Colonic mucosa (tissue), 4 donors: ENCODE data around the gene RHBDL1. TPM values are rescaled to one million over a fixed set of nuclear protein-coding genes. Genes with fewer than 3 reads are reported as not detected.
A peak's percentile ranks its signal among the peaks of the same experiment; 100 is the strongest.

Source experiments
- DNase-seq: peaks from one replicate; pipeline ENCODE4 v3.0.0-alpha.2; 2020
- H3K27ac ChIP-seq: fragments of 200-600 bp; one replicate; pipeline ENCODE4 v1.8.0; 2021
- H3K27me3 ChIP-seq: fragments of 200-600 bp; one replicate; pipeline ENCODE4 v1.8.0; 2021
- H3K36me3 ChIP-seq: fragments of 200-600 bp; one replicate; pipeline ENCODE4 v1.8.0; 2021
- H3K4me1 ChIP-seq: fragments of 200-600 bp; one replicate; pipeline ENCODE4 v1.8.0; 2021; ENCODE audit warnings: mild to moderate bottlenecking
- H3K4me3 ChIP-seq: fragments of 200-600 bp; one replicate; pipeline ENCODE4 v1.8.0; 2021
- H3K9ac ChIP-seq, 2 donors: one replicate each; pipeline ENCODE4 v1.7.0; 2013; ENCODE audit warnings: control low read depth in 2 of 2, low read depth in 2 of 2, low read length in 2 of 2
- H3K9me3 ChIP-seq: fragments of 200-600 bp; one replicate; pipeline ENCODE4 v1.8.0; 2021
- intact Hi-C: fragments of 100-400 bp; cut with DNase I; formaldehyde crosslinking; loops from one replicate; pipeline ENCODE4 v1.14.1; 2022
- total RNA-seq, 2 donors: library from RNA; stranded (reverse); fragmentation: NEBNext Ultra II Directional in 1 of 2; extraction: Animal tissue kit (Norgen Biotek cat#: 25700) in 1 of 2; gene quantifications; one replicate each; pipeline ENCODE4 v1.2.1, GENCODE V29; 2021
- TF ChIP-seq, protein P1 (sequence below): fragments of 200-600 bp; IDR thresholded peaks from one replicate; pipeline ENCODE4 v1.8.0; 2022; ENCODE audit warnings: antibody characterized with exemption, mild to moderate bottlenecking
- donor health status: healthy.
- donor health status: DM: no; HTN: no; CAD: no.
- donor health status: DM: no; HTN: no; CAD: no.

RHBDL1 gene
- total RNA-seq, 2 donors from 2014 or later, result 4.0 to 5.7 TPM

DNA sequence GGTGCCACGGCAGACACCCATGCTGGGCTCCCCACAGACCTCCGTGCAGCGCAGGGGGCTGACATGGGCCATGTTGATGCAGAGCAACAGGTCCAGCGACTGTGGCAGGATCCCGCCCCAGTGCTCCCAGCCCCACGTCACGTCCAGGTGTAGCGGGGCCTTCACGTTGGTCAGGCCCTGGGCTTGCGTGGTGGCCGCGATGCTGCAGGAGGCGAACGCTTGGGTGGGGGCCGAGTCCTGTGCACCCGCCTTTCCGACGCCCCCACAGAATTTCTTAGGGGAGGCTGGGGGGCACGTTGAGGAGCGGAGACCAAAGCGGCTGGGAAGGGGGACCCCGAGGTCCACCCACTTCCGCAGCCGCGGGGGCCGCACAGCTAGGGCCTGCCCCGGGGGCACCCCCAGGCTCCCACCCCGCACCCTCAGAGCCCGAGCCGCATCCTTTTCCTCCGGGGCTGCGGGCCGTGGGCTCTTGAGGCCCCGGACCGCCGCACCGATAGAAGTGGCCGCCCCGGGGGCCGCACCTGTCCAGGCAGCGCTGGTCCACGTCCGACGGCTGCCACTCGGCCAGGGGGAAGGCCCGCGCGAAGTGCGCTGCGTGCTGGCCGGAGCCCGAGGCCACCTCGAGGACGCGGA lies 39.8 kb upstream of the RHBDL1 start:
- peak overlapping the region; percentile 87 for H3K4me3 ChIP-seq
- peak overlapping the region; percentile 94 for H3K27ac ChIP-seq
- no peaks in the 10 kb centered on the region for H3K9me3 ChIP-seq
- TF ChIP-seq, protein P1, sequence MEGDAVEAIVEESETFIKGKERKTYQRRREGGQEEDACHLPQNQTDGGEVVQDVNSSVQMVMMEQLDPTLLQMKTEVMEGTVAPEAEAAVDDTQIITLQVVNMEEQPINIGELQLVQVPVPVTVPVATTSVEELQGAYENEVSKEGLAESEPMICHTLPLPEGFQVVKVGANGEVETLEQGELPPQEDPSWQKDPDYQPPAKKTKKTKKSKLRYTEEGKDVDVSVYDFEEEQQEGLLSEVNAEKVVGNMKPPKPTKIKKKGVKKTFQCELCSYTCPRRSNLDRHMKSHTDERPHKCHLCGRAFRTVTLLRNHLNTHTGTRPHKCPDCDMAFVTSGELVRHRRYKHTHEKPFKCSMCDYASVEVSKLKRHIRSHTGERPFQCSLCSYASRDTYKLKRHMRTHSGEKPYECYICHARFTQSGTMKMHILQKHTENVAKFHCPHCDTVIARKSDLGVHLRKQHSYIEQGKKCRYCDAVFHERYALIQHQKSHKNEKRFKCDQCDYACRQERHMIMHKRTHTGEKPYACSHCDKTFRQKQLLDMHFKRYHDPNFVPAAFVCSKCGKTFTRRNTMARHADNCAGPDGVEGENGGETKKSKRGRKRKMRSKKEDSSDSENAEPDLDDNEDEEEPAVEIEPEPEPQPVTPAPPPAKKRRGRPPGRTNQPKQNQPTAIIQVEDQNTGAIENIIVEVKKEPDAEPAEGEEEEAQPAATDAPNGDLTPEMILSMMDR, result no peak
- H3K27me3 ChIP-seq, result no peaks in the 10 kb centered on the region
- DNase-seq, result no peak
- intact Hi-C loops, result no loop called here
- peaks cover 13% of the 10 kb centered on the region for H3K4me1 ChIP-seq
- H3K36me3 ChIP-seq, result no peaks in the 10 kb centered on the region
- peak overlapping the region; percentile 92 to 96 for H3K9ac ChIP-seq

DNA sequence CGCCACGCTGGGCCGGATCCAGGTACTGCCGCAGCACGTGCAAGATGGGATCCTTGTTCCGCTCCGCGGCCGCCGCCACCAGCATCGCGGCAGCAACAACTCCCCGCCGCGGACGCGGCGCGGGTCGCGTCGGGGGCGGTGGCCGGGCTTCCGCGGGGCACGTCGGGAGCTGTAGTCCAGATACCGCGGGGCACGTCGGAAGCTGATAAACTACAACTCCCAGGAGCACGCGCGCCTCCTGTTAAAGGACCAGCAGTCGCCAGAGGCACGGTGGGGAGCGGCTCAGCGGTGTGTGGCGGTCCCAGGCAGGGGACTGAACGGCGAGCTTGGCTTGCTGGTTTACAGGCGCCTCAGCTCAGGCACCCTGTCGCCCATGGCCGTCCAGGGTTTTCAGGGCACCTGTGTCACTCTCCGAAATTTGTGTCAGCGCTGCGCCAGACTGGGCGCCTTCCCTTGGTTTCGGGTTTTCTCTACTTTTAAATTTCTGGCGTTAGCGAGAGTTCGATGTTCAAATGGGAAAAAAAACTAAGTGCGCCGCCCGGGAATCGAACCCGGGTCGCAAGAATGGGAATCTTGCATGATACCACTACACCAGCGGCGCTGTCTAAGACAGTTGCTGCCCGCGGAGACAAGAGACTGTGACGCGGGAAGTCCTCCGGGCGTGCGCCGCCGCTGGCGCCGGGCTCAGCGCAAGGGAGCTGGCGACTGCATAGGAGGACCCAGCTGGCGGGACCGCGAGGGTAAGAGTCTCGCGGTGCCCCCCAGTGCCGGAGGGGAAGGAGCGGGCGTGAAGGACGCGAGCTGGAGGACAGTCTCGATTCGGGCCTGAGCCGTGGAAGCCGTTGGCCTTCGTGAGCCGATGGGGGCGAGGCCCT lies 39.0 kb upstream of the RHBDL1 start, which contains the start of gene METTL26:
Gene METTL26, minus strand, starts transcription at position 100 of the 875 bp plus-strand sequence. Its CDS starts 15 bp downstream, at position 85.
- Histone ChIP-seq H3K27me3 (no peaks in the 10 kb centered on the region), H3K4me3 (peak within 1 kb of the TSS; percentile 87), H3K36me3 (no peaks in the 10 kb centered on the region), H3K9me3 (no peaks in the 10 kb centered on the region), H3K4me1 (peaks cover 6% of the 10 kb centered on the region), H3K9ac (peak within 1 kb of the TSS; percentile 92 to 96), H3K27ac (peak within 1 kb of the TSS; percentile 94)
- peak; percentile 96 for DNase-seq
- intact Hi-C loops, result no loop called here
- TF ChIP-seq, protein P1, result no peak

DNA sequence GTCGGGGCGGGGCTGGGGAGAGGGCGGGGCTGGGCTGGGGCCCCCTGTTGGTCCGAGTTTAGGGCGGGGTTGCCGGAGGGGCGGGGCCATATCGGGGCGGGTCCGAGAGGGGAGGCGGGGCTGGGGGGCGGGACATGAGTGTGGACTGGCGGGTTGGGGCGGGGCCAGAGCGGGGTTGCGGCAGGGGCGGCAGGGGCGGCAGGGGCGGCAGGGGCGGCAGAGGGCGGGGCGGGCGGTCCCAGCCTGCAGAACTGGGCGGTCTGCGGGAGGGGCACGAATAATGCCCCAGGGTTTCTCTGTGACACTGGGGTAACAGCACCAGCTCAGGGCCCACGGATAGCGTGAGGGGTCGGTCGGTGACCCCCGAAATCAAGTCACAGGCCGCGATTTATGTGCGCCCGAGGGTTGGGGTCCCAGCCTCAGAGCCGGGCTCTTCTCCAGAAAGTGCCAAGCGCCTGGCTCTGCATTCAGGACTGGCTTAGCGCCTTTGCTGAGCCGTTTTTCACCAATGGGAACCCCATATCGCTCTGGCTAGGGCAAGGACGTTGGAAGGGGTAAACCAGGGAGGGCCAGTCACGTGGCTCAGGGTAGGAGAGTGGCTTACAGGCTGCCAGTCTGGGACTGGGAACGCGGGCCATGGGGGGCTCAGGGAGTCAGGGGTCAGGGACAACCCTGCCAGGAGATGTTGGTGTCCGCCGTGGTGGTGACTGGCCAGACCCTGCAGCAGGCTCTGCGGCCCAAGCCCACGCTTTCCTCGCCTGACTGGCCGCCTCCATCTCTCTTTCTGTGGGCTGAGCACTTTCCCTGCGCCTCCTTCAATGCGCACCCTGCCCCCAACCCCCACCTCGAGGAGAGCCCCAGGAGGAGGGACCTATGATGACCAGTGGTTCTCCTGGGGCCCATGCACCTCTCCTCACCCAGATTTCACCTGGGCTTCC lies 38.1 kb upstream of the RHBDL1 start:
- TF ChIP-seq, protein P1, result no peak
- DNase-seq, result peak; percentile 95
- H3K9ac ChIP-seq, result peak overlapping the region; percentile 57 to 92
- peak overlapping the region; percentile 94 for H3K27ac ChIP-seq
- peak overlapping the region; percentile 87 for H3K4me3 ChIP-seq
- no peaks in the 10 kb centered on the region for H3K9me3 ChIP-seq
- H3K27me3 ChIP-seq, result no peaks in the 10 kb centered on the region
- H3K4me1 ChIP-seq, result peaks cover 6% of the 10 kb centered on the region
- no peaks in the 10 kb centered on the region for H3K36me3 ChIP-seq
- intact Hi-C loops, result no loop called here

DNA sequence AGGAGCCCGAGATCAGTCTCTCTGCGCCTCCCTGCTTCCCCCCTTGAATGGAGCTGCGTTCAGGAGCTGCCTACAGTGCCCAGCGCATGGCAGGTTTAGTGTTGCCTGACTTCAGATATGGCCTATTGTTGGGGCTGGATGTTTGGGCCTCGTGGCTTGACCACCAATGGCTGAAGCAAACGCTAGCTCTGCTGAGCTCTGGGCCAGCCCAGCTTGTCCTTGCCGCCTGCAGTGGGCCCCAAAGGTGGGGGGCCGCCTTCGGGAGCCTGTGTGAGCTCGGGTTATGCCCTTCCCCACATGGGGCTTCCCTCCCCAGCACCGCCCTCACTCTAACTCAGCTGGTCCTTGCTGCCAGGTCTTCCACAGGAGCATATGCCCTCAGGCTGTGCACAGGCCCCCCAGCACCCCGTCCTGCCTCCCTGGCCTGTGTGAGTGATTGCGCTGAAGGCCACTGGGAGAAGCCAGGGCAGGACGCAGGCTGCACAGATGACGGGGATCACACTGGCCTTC lies 37.4 kb upstream of the RHBDL1 start:
- intact Hi-C loops, result no loop called here
- peak overlapping the region; percentile 30 for H3K4me3 ChIP-seq
- no peaks in the 10 kb centered on the region for H3K9me3 ChIP-seq
- peaks cover 12% of the 10 kb centered on the region for H3K4me1 ChIP-seq
- TF ChIP-seq, protein P1, result no peak
- DNase-seq, result no peak
- no peaks in the 10 kb centered on the region for H3K36me3 ChIP-seq
- H3K27ac ChIP-seq, result no peak overlapping the region
- H3K27me3 ChIP-seq, result no peaks in the 10 kb centered on the region
- H3K9ac ChIP-seq, result peak overlapping the region in 1 of 2 donors; percentile 19

DNA sequence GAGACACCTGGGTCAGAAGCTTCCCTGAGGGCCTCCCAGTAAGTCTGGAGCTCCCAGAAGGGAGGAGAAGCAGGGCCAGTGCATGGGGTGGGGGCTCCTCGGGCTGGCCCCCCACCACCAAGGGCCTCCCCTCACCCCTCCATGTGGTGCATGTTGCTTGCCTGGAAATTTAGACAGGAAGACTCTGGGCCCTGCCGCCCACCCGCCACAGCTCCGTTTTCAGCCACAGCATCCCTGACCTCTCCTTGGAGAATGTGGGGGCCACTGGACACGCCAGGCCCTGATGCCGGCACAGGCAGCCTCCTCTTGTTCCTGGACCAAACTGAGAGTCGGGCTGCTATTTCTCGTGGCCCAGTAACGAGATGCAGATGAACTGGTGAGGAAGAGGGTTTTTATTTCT lies 36.6 kb upstream of the RHBDL1 start:
- intact Hi-C loops, result no loop called here
- no peaks in the 10 kb centered on the region for H3K36me3 ChIP-seq
- TF ChIP-seq, protein P1, result no peak
- no peak overlapping the region for H3K9ac ChIP-seq
- peaks cover 17% of the 10 kb centered on the region for H3K4me1 ChIP-seq
- no peak overlapping the region for H3K4me3 ChIP-seq
- DNase-seq, result no peak
- H3K27ac ChIP-seq, result no peak overlapping the region
- no peaks in the 10 kb centered on the region for H3K27me3 ChIP-seq
- no peaks in the 10 kb centered on the region for H3K9me3 ChIP-seq
